ENCODE results near the gene NEIL1. TPM values are rescaled to one million over a fixed set of nuclear protein-coding genes. Genes with fewer than 3 reads are reported as not detected.

NEIL1 gene
- total RNA-seq, 2 experiments from 2014 or later = 11.6 to 11.7 TPM

GRCh38 chr15:75349851-75350588, 3.2 kb downstream of the NEIL1 start:
- Mint-ChIP-seq H3K4me1 (ENCODE audit: low read depth) (peaks cover 28% of the 10 kb centered on the region), H3K27ac (peak overlapping the region; percentile 93), H3K27me3 (peaks cover 1% of the 10 kb centered on the region), H3K9me3 (peaks cover 18% of the 10 kb centered on the region), H3K4me3 (peak overlapping the region; percentile 46), H3K36me3 (ENCODE audit: low read depth) (peaks cover 25% of the 10 kb centered on the region)
- DNase-seq (peak; percentile 96), ATAC-seq (peak; percentile 90)
- CTCF ChIA-PET = interaction anchor here (0.9 to 5.8 kb wide), 3 partner anchors 18 to 229 kb away, joined by 3 to 31 read pairs (median 4); partner anchors contain the start of genes MAN2C1 and PTPN9
- intact Hi-C loops (cut with micrococcal nuclease) = no loop called here
- no peak for TF ChIP-seq CTCF (IDR thresholded peaks at IDR 0.05)
- POLR2A ChIA-PET = interaction anchor here (1.2 to 11.3 kb wide), 5 partner anchors 9 to 276 kb away, joined by 3 to 81 read pairs (median 6); partner anchors contain the start of genes COMMD4 and MAN2C1

GRCh38 chr15:75350601-75351361, 3.9 kb downstream of the NEIL1 start:
- POLR2A ChIA-PET = interaction anchor here (1.3 to 11.3 kb wide), 3 partner anchors 9 to 17 kb away, joined by 6 to 81 read pairs (median 7); partner anchors contain the start of genes COMMD4 and MAN2C1
- intact Hi-C loops (cut with micrococcal nuclease) = no loop called here
- CTCF ChIA-PET = interaction anchor here (0.9 to 5.8 kb wide), 2 partner anchors 17 to 228 kb away, joined by 3 to 31 read pairs; partner anchors contain the start of genes MAN2C1 and PTPN9
- peak overlapping the region; percentile 93 for H3K27ac Mint-ChIP-seq
- peaks cover 26% of the 10 kb centered on the region for H3K36me3 Mint-ChIP-seq (ENCODE audit: low read depth)
- H3K27me3 Mint-ChIP-seq = peaks cover 1% of the 10 kb centered on the region
- H3K4me1 Mint-ChIP-seq (ENCODE audit: low read depth) = peaks cover 28% of the 10 kb centered on the region
- DNase-seq (peak; percentile 37), ATAC-seq (no peak)
- no peak overlapping the region for H3K4me3 Mint-ChIP-seq
- peaks cover 18% of the 10 kb centered on the region for H3K9me3 Mint-ChIP-seq
- no peak for TF ChIP-seq CTCF (IDR thresholded peaks at IDR 0.05)

- H3K27ac Mint-ChIP-seq = no peak overlapping the region
- H3K9me3 Mint-ChIP-seq = peaks cover 18% of the 10 kb centered on the region
These were observed 5.6 kb downstream of the NEIL1 start for GRCh38 chr15:75352186-75353080.

GRCh38 chr15:75353604-75354003, 6.8 kb downstream of the NEIL1 start:
- H3K27me3 Mint-ChIP-seq = no peaks in the 10 kb centered on the region
- ATAC-seq (no peak), DNase-seq (no peak)
- intact Hi-C loops (cut with micrococcal nuclease) = no loop called here
- H3K9me3 Mint-ChIP-seq = peaks cover 16% of the 10 kb centered on the region
- peaks cover 19% of the 10 kb centered on the region for H3K4me1 Mint-ChIP-seq (ENCODE audit: low read depth)
- no peak overlapping the region for H3K4me3 Mint-ChIP-seq
- H3K27ac Mint-ChIP-seq = no peak overlapping the region
- TF ChIP-seq CTCF (IDR thresholded peaks at IDR 0.05) = no peak
- POLR2A ChIA-PET = interaction anchor here (1.2 to 11.3 kb wide), 3 partner anchors 9 to 17 kb away, joined by 4 to 81 read pairs (median 5); partner anchors contain the start of gene MAN2C1
- H3K36me3 Mint-ChIP-seq (ENCODE audit: low read depth) = peaks cover 26% of the 10 kb centered on the region
- CTCF ChIA-PET = interaction anchor here (5.8 kb wide), 1 partner anchor 14 kb away, joined by 31 read pairs; the partner anchor contains the start of gene MAN2C1

More at GRCh38 chr15:75352186-75353080, 5.6 kb downstream of the NEIL1 start:
- H3K4me1 Mint-ChIP-seq (ENCODE audit: low read depth) = peaks cover 21% of the 10 kb centered on the region
- DNase-seq = no peak
- no peak for TF ChIP-seq CTCF (IDR thresholded peaks at IDR 0.05)
- intact Hi-C loops (cut with micrococcal nuclease) = no loop called here
- no peaks in the 10 kb centered on the region for H3K27me3 Mint-ChIP-seq
- POLR2A ChIA-PET = interaction anchor here (1.2 to 11.3 kb wide), 2 partner anchors 10 to 16 kb away, joined by 5 to 81 read pairs; partner anchors contain the start of gene MAN2C1
- CTCF ChIA-PET = interaction anchor here (5.8 kb wide), 1 partner anchor 16 kb away, joined by 31 read pairs; the partner anchor contains the start of gene MAN2C1
- peaks cover 25% of the 10 kb centered on the region for H3K36me3 Mint-ChIP-seq (ENCODE audit: low read depth)
- no peak for ATAC-seq
- no peak overlapping the region for H3K4me3 Mint-ChIP-seq

All from activated CD8-positive, alpha-beta T cell treated with anti-CD3 and anti-CD28 coated beads for 36 hours (primary cell).